GM12874 (cell line): ENCODE data around the gene B9D1.

Source experiments
- TF ChIP-seq, protein P1 (sequence below): IDR thresholded peaks from 2 replicates; pipeline ENCODE4 v1.5.1; 2011; ENCODE audit warnings: low read depth, mild to moderate bottlenecking, control low read depth, low read length, moderate library complexity; ENCODE audit not compliant: insufficient read depth

The B9D1 gene

DNA sequence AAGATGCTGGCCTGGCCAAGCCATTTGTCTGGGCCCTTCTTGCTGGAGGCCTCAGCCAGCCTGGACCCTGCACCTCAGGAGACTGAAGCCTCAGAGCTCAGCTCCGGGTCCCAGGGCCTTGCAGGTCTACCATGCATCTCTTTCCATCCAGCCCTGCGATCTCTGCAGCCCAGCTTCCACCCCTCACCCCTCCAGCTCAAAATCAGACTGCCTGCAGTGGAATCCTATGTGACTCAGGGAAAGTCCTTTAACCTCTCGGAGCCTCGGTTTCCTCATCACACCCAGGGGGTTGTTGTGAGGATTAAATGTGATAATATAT is 2.9 kb upstream of the B9D1 start:
- TF ChIP-seq, protein P1, sequence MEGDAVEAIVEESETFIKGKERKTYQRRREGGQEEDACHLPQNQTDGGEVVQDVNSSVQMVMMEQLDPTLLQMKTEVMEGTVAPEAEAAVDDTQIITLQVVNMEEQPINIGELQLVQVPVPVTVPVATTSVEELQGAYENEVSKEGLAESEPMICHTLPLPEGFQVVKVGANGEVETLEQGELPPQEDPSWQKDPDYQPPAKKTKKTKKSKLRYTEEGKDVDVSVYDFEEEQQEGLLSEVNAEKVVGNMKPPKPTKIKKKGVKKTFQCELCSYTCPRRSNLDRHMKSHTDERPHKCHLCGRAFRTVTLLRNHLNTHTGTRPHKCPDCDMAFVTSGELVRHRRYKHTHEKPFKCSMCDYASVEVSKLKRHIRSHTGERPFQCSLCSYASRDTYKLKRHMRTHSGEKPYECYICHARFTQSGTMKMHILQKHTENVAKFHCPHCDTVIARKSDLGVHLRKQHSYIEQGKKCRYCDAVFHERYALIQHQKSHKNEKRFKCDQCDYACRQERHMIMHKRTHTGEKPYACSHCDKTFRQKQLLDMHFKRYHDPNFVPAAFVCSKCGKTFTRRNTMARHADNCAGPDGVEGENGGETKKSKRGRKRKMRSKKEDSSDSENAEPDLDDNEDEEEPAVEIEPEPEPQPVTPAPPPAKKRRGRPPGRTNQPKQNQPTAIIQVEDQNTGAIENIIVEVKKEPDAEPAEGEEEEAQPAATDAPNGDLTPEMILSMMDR = no peak

DNA sequence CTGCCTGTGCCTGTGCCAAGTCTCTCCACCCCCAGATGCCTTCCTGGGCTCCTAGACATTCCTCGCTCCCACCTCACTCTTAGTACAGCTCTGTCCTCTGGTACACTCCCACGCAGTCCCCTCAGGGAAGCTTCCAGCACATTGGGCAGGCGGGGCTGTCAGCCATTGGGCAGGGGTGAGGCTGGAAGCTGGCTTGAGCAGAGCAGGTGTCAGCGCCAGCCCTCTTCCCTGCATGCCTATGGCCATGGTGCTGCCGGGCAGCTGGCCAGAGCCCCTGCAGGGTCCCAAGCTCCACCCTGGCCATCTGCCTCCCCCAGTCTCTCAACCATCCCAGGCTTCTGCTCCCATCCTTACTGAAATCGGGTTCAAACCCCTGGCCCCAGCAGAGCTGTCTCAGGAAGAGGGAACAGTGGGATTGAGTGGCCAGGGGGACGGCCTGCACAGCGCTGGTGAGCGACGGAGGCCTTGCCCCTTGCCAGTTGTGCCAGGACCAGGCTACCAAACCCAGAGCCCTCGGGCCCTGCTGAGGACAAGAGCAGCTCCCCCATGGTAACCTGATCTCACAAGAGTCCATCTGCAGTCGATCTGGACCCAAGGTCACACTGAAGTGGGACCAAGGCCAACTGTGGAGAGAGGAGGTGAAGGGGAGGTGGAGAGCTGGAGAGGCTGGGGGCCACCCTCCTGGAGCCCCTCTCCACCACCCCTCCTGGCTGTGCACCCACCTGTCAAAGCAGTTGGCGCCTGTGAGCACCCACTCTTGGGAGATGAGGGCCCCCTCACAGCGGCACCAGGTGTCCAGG is 2.4 kb upstream of the B9D1 start:
- TF ChIP-seq, protein P1 = no peak

DNA sequence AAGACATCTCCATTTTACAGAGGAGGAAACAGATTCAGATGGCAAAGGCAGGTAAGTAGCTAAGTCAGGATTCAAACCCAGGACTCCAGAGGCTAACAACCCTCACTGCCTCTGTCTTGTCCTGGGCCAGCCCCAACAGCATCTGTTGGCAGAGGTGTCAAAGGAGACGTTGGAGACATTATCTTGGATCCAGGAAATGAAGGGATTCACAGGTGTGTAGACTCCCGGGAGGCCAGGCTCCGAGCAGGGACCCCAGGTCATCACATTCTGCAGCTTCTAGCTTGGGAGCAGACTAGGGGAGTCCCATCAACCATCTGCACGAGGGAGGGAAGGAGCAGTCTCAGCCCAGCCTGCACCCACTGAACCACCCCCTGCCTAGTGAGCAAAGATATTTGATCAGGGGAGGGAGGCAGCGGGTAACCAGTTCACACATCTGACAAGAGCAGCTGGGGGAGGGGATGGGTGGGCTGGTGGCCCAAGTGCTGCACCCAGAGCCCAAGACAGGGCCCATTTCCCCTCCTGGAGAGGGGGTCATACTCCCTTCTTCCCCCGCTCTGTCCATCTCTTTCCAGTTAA is 1.0 kb upstream of the B9D1 start:
- TF ChIP-seq, protein P1 = no peak

DNA sequence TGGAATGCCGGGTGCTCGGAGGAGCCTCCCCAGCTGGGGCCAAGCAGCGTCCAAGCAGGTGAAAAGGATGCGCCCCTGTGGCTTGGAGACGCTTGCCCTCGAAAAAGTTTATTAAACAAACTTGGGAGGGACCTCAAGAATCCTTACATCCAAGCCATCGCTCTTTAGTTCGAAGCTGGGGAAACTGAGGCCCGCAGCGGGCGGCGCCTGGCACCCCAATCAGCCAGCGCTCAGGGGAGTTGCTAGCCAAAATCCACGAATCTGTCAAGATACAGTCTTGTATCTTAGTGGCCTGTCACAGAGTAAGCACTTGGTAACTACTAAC is 553 bp upstream of the B9D1 start:
- TF ChIP-seq, protein P1 = no peak

DNA sequence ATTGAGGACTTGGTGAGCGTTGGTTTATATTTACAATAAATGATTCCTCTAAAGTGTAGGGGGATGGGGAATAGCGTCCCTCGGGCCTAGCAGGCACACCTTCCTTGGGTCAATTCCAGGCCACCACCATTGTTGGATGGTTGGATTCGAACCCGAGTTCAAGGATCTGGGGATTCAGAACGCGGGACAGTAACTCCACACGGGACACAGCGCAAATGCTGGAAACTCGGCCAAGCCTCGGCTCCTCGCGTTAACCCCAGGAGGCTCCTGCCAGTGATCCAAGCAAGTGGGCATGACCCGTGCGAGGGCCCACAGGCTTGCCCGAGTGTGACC is 613 bp downstream of the B9D1 start:
- TF ChIP-seq, protein P1 = no peak

DNA sequence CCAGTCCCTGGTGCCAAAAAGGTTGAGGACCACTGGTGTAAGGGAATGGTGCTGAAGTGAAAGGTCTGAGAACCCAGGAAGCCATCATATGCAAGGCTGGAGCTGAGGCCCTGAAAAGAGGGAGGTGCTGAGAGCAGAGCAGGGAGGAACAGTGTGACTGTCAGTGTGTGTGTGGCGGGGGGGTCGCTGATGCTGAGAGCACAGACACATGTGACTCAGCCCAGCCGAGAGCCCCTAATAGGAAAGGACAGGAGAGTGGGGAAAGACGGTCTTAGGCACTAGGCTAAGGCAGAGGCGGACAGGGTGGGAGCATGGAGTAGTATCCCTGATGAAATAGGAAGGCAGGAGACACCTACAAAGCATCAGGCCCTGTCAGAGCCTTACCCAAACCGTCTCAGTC is 1.2 kb downstream of the B9D1 start:
- TF ChIP-seq, protein P1 = no peak

DNA sequence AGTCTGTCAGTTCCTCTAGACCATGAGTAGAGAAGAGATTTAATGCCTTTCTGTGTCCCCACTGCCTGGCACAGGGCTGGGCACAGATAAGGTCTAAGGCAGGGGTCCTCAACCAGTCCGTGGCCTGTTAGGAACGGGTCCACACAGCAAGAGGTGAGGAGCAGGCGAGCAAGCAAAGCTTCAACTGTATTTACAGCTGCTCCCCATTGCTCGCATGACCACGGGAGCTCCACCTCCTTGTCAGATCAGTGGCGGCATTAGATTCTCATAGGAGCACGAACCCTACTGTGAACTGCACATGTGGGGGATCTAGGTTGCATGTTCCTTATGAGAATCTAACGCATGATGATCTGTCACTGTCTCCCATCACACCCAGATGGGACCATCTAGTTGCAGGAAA is 1.8 kb downstream of the B9D1 start:
- TF ChIP-seq, protein P1 = no peak

DNA sequence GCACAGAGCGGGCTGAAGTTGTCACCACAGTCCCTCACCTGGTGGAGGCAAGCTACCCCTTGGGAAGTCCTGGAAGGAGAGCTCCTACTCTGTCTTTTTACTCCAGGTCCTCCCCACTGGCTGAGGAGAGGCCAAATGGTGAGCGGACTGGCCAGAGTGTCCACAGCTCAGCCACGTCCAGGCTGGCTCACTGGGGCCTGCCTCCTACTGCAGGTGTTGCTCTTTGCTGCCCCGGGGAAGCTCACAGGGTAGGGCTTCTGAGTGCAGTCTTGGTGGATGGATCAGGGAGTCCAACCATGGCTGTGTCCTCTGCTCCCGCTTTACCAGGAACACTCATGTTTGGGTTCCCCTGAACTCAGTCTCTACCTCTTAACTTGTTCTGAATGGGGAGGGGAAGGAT is 2.7 kb downstream of the B9D1 start:
- TF ChIP-seq, protein P1 = no peak
